HepG2 (cell line): Measurements from ENCODE around the gene C2orf42. TPM values are rescaled to one million over a fixed set of nuclear protein-coding genes. Genes with fewer than 3 reads are reported as not detected.

Experiments used
- HOXA5 ChIP-seq: sonication (generic); formaldehyde crosslinking; IDR thresholded peaks from 2 replicates; pipeline ENCODE4 v1.4.0; 2020; ENCODE audit warnings: missing genetic modification reagents
- KLF6 ChIP-seq: IDR thresholded peaks from 2 replicates; pipeline ENCODE4 v1.8.0; 2016; ENCODE audit warnings: missing biosample characterization, missing genetic modification reagents
- PAF1 ChIP-seq: IDR thresholded peaks from 2 replicates; pipeline ENCODE4 v1.6.1; 2016; ENCODE audit warnings: missing genetic modification reagents, missing compliant biosample characterization
- PAX8 ChIP-seq: sonication (generic); formaldehyde crosslinking; IDR thresholded peaks from 2 replicates; pipeline ENCODE4 v1.8.0; 2022; ENCODE audit warnings: mild to moderate bottlenecking, missing genetic modification reagents, borderline replicate concordance
- POLR2A ChIP-seq, 2 experiments: IDR thresholded peaks; 2 replicates each; pipeline ENCODE4 v1.6.1; 2011; ENCODE audit warnings: low read depth in 2 of 2, low read length in 2 of 2, mild to moderate bottlenecking in 1 of 2, moderate library complexity in 1 of 2; ENCODE audit not compliant: insufficient read depth in 1 of 2
- SAP130 ChIP-seq: IDR thresholded peaks from 2 replicates; pipeline ENCODE4 v1.6.1; 2016; ENCODE audit warnings: low read depth
- STAT5B ChIP-seq: sonication (generic); formaldehyde crosslinking; IDR thresholded peaks from 2 replicates; pipeline ENCODE4 v1.4.0; 2020; ENCODE audit warnings: missing genetic modification reagents
- THYN1 ChIP-seq: sonication (generic); formaldehyde crosslinking; IDR thresholded peaks from 2 replicates; pipeline ENCODE4 v1.8.1; 2023; ENCODE audit warnings: low read depth, mild to moderate bottlenecking, moderate library complexity, missing genetic modification reagents, borderline replicate concordance
- ZIK1 ChIP-seq: sonication (generic); formaldehyde crosslinking; IDR thresholded peaks from 2 replicates; pipeline ENCODE4 v1.5.0; 2020; ENCODE audit warnings: mild to moderate bottlenecking, low read depth, missing genetic modification reagents, borderline replicate concordance
- ZKSCAN5 ChIP-seq: sonication (generic); formaldehyde crosslinking; IDR thresholded peaks from 2 replicates; pipeline ENCODE4 v1.5.1; 2020; ENCODE audit warnings: mild to moderate bottlenecking, missing genetic modification reagents
- ZNF24 ChIP-seq: fragments of 450-650 bp; IDR thresholded peaks from 2 replicates; pipeline ENCODE4 v1.6.1; 2017; ENCODE audit warnings: antibody characterized with exemption, mild to moderate bottlenecking
- ZNF280B ChIP-seq: sonication (generic); formaldehyde crosslinking; IDR thresholded peaks from 2 replicates; pipeline ENCODE4 v1.5.0; 2020; ENCODE audit warnings: missing genetic modification reagents, mild to moderate bottlenecking, borderline replicate concordance
- ZNF674 ChIP-seq: sonication (generic); formaldehyde crosslinking; IDR thresholded peaks from 2 replicates; pipeline ENCODE4 v1.5.0; 2020; ENCODE audit warnings: low read depth, mild to moderate bottlenecking, missing genetic modification reagents
- polyA plus RNA-seq, 8 experiments: library from polyadenylated mRNA; depleted of rRNA in 3 of 8; stranded (reverse) in 7 of 8; unstranded in 1 of 8; fragments of >200 nt; fragmentation: Illumina TruSeq in 4 of 8; extraction: Trizol in 4 of 8; gene quantifications; 2 replicates each; pipeline versions ENCODE4 v1.2.1 to v1.2.3, GENCODE V29; 2011 to 2016; ENCODE audit warnings: low read depth in 4 of 8, missing spikeins in 1 of 8, mixed read lengths in 1 of 8; ENCODE audit not compliant: insufficient read depth in 1 of 8
- total RNA-seq, 5 experiments: library from RNA; depleted of rRNA; stranded (reverse); fragments of >200 nt; fragmentation: Illumina TruSeq; extraction: Trizol; gene quantifications; 2 replicates each; pipeline ENCODE4 v1.2.3, GENCODE V29; 2016; ENCODE audit warnings: low read depth in 1 of 5
- TF ChIP-seq, protein P1 (sequence below), 2 experiments: sonication (generic) in 1 of 2; formaldehyde crosslinking in 1 of 2; IDR thresholded peaks; 2 replicates each; pipeline versions ENCODE4 v1.4.0 to v1.6.1; 2018 to 2020; ENCODE audit warnings: missing genetic modification reagents in 2 of 2, borderline replicate concordance in 1 of 2, low read depth in 1 of 2, mild to moderate bottlenecking in 1 of 2, missing biosample characterization in 1 of 2
- TF ChIP-seq, protein P2 (sequence below): sonication (generic); formaldehyde crosslinking; IDR thresholded peaks from 2 replicates; pipeline ENCODE4 v1.4.0; 2020; ENCODE audit warnings: mild to moderate bottlenecking, low read depth, missing genetic modification reagents
- TF ChIP-seq, protein P3 (sequence below): sonication (generic); formaldehyde crosslinking; IDR thresholded peaks from 2 replicates; pipeline ENCODE4 v1.8.1; 2023; ENCODE audit warnings: missing genetic modification reagents, inconsistent platforms, borderline replicate concordance
- TF ChIP-seq, protein P4 (sequence below): IDR thresholded peaks from 2 replicates; pipeline ENCODE4 v1.6.1; 2016; ENCODE audit warnings: control low read depth
- TF ChIP-seq, protein P5 (sequence below): sonication (generic); formaldehyde crosslinking; IDR thresholded peaks from 2 replicates; pipeline ENCODE4 v1.4.0; 2020; ENCODE audit warnings: missing genetic modification reagents

Gene C2orf42
- total and polyA plus RNA-seq, 2 of the 13 experiments (the other 11 are each of a cell fraction or from before 2014, with no cell fraction given) = 9.3 to 9.9 TPM

GRCh38 chr2:70143314-70144150 is 47.3 kb downstream of the C2orf42 start (continued):
- TF ChIP-seq, protein P1, sequence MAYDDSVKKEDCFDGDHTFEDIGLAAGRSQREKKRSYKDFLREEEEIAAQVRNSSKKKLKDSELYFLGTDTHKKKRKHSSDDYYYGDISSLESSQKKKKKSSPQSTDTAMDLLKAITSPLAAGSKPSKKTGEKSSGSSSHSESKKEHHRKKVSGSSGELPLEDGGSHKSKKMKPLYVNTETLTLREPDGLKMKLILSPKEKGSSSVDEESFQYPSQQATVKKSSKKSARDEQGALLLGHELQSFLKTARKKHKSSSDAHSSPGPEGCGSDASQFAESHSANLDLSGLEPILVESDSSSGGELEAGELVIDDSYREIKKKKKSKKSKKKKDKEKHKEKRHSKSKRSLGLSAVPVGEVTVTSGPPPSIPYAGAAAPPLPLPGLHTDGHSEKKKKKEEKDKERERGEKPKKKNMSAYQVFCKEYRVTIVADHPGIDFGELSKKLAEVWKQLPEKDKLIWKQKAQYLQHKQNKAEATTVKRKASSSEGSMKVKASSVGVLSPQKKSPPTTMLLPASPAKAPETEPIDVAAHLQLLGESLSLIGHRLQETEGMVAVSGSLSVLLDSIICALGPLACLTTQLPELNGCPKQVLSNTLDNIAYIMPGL (CRISPR knock-in tag; IDR thresholded peaks at IDR 0.05; ENCODE audit: borderline replicate concordance in 1 of 2, low read depth in 1 of 2) = no peak
- no peak for TF ChIP-seq PAF1
- TF ChIP-seq STAT5B (CRISPR knock-in tag) = no peak
- peak; percentile 43; the same call in 1 of the 2 replicates for TF ChIP-seq SAP130 (CRISPR knock-in tag)
- TF ChIP-seq HOXA5 = 0 out of 2 replicates have a peak, but pooled peaks have one; percentile 12
- TF ChIP-seq ZKSCAN5 (CRISPR knock-in tag) = no peak
- TF ChIP-seq, protein P2, sequence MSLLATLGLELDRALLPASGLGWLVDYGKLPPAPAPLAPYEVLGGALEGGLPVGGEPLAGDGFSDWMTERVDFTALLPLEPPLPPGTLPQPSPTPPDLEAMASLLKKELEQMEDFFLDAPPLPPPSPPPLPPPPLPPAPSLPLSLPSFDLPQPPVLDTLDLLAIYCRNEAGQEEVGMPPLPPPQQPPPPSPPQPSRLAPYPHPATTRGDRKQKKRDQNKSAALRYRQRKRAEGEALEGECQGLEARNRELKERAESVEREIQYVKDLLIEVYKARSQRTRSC (CRISPR knock-in tag) = 0 out of 2 replicates have a peak, but pooled peaks have one; percentile 45
- peak; percentile 82; the same call in 1 of the 2 replicates for TF ChIP-seq ZNF280B
- TF ChIP-seq, protein P3, sequence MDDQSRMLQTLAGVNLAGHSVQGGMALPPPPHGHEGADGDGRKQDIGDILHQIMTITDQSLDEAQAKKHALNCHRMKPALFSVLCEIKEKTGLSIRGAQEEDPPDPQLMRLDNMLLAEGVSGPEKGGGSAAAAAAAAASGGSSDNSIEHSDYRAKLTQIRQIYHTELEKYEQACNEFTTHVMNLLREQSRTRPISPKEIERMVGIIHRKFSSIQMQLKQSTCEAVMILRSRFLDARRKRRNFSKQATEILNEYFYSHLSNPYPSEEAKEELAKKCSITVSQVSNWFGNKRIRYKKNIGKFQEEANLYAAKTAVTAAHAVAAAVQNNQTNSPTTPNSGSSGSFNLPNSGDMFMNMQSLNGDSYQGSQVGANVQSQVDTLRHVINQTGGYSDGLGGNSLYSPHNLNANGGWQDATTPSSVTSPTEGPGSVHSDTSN = no peak
- 0 out of 2 replicates have a peak, but pooled peaks have one; percentile 31 for TF ChIP-seq THYN1 (CRISPR knock-in tag)
- TF ChIP-seq KLF6 (CRISPR knock-in tag) = no peak
- TF ChIP-seq PAX8 = no peak
- TF ChIP-seq, protein P4, sequence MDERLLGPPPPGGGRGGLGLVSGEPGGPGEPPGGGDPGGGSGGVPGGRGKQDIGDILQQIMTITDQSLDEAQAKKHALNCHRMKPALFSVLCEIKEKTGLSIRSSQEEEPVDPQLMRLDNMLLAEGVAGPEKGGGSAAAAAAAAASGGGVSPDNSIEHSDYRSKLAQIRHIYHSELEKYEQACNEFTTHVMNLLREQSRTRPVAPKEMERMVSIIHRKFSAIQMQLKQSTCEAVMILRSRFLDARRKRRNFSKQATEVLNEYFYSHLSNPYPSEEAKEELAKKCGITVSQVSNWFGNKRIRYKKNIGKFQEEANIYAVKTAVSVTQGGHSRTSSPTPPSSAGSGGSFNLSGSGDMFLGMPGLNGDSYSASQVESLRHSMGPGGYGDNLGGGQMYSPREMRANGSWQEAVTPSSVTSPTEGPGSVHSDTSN = peak; percentile 81
- no peak for TF ChIP-seq ZIK1
- TF ChIP-seq, protein P5, sequence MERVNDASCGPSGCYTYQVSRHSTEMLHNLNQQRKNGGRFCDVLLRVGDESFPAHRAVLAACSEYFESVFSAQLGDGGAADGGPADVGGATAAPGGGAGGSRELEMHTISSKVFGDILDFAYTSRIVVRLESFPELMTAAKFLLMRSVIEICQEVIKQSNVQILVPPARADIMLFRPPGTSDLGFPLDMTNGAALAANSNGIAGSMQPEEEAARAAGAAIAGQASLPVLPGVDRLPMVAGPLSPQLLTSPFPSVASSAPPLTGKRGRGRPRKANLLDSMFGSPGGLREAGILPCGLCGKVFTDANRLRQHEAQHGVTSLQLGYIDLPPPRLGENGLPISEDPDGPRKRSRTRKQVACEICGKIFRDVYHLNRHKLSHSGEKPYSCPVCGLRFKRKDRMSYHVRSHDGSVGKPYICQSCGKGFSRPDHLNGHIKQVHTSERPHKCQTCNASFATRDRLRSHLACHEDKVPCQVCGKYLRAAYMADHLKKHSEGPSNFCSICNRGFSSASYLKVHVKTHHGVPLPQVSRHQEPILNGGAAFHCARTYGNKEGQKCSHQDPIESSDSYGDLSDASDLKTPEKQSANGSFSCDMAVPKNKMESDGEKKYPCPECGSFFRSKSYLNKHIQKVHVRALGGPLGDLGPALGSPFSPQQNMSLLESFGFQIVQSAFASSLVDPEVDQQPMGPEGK (CRISPR knock-in tag) = peak; percentile 42; the same call in 1 of the 2 replicates
- TF ChIP-seq ZNF24 = no peak
- peak; percentile 88 to 91 for TF ChIP-seq POLR2A (IDR thresholded peaks at IDR 0.05; ENCODE audit: insufficient read depth in 1 of 2, low read depth in 2 of 2, low read length in 2 of 2)
- no peak for TF ChIP-seq ZNF674 (CRISPR knock-in tag)
